HG03108 (cell line): ENCODE results near the gene ANXA3.

Experiments
- ATAC-seq: cut with Tn5 transposase; IDR thresholded peaks from one replicate; pipeline ENCODE4 v1.9.1; 2021; ENCODE audit warnings: moderate library complexity; ENCODE audit not compliant: unreplicated experiment

The ANXA3 gene

DNA sequence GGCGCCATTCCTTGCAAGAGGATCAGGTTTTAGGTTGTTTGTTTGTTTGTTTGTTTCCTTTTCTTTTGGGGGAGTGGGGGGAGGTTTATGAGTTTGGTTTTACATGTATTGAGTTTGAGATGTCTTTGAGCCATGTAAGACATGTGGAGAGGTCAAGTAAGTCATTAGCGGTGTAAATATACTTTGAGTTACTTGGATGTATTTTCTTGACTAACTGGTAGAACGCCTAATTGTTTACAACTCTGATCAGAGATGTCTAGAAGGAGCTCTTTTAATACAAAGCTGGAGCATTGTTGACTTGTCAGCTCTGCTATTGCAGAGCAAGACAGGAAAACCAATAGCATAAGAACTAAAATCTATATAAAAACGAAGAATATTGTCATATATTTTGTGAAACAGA, 57.1 kb downstream of the ANXA3 start:
- no peak for ATAC-seq

DNA sequence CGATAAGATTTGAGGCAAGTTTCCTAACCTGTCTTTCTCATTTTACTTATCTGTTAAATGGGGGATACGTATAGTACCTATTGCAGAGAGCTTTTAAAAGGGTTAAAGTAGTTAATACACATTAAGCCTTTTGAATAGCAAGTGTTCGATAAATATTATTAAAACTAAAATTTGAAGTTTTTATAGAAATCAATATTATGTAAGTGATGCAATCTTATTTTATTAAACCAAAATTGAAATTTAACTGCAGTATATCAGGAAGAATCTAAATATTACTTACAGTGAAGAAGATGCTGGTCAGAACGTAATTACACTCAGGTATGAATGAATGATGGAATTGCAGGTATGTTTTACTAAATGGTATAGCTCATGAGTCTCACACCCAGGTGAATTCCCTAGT, 58.0 kb downstream of the ANXA3 start:
- ATAC-seq: no peak

DNA sequence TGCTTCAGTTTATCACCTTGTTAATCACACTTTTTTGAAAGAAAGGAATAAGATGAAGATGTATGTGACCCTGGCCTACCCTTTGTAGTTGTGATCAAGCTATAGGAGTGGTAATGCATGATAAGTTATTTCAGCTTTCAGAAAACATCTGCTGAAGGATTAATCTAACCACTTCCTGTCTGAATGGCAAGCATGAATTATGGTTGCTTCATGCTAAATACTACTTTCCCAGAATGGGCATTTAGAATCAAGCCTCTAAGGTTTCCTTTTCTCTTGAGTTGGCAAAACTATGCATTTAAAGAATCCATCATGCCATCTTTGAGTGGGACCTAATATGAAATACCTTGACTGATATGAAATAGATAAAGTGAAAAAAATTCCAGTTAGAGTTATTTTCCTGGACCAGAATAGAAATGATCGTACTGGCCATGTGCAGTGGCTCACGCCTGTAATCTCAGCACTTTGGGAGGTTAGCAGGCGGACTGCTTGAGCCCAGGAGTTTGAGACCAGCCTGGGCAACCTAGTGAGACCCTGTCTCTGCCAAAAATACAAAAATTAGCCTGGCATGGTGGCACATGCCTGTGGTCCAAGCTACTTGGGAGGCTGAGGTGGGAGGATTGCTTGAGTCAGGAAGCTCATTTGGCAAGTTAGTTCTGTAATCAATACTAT, 59.1 kb downstream of the ANXA3 start:
- ATAC-seq: peak; percentile 30

- ATAC-seq: no peak
Observed at GRCh38 chr4:78611215-78611558, 59.6 kb downstream of the ANXA3 start.

GRCh38 chr4:78612398-78613178, 61.0 kb downstream of the ANXA3 start:
- ATAC-seq: no peak

DNA sequence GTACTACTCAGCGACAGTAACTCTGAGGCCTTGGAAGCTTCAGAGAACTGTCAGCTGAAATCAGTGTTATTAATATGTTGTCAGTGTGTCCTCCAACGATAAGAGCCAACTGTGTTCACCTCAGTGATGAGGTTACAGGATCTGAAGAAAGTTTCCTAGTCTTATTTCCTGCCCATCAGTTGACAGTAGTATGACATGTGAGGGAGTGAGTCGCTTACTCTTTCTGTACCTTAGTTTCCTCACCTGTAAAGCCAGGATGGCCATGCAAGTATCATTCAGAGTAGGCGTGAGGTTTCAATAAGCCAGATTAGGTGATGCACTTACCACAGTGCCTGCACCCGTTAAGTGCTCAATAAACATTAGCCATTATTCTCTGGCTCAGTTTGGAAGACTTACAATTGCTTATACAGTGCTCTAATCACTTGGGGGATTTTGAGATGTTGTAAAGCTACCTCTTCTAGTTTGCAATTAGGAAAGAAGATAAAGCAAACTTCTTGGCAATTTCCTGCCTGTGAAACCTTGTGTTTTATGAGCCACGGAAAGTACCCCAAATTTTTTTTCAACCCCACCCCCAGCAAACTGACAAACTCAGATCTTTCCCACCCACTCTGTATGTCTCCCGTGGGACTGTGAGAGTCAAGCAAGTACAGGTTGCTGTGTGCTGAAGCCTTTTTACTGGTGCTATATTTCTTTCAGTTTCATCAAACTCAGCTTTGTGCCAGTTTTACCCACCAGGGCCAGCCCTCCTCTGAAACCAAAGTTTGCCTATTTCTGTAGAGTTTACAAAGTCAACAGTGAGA, 62.2 kb downstream of the ANXA3 start:
- ATAC-seq: peak; percentile 72

DNA sequence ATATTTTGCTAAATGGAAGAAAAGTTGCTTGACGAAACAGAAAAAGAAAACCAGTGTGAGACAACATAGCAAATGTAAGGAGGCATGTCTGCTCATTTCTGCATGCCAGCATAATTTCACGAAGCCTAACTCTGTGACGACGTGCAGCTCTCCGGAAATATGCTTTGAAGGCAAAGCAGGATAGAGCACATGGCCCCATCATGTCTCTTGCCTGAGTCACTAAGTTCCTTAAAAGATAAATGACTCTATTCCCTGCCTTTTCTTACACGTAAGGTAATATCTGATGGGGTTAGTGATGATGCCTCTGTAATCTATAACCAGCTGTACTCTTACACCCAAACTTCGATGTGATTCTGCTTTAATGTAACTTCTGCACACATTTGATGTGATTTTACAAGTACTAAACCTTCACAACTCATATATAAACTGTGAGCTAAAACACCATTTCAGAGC, 64.5 kb downstream of the ANXA3 start:
- no peak for ATAC-seq

DNA sequence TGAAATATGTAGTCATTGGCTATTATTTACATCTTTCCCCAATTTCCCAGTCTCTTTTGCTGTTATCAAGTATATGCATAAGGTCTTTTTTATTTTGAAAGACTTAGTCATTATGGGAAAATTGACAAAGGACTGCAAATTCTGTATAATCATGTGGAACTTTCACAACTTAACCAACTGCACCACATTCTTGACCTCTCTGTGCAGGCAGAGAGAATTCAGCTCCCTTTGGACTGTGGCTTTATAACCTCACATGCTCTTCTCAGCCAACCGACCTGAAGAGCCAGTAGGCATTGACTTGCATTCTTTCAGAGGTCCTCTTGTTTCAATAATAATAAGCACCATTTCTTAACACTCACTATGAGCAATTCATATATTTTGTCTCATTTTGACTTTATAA, 66.9 kb downstream of the ANXA3 start:
- no peak for ATAC-seq

GRCh38 chr4:78621395-78621794, 69.8 kb downstream of the ANXA3 start:
- ATAC-seq: no peak

- ATAC-seq: no peak
Observed at GRCh38 chr4:78622253-78622979, 70.8 kb downstream of the ANXA3 start.

- no peak for ATAC-seq
Observed at GRCh38 chr4:78624048-78624447, 72.5 kb downstream of the ANXA3 start.

- no peak for ATAC-seq
Observed at GRCh38 chr4:78625073-78625472, 73.5 kb downstream of the ANXA3 start.

- ATAC-seq: no peak
Observed at GRCh38 chr4:78627046-78627965, 75.7 kb downstream of the ANXA3 start.

DNA sequence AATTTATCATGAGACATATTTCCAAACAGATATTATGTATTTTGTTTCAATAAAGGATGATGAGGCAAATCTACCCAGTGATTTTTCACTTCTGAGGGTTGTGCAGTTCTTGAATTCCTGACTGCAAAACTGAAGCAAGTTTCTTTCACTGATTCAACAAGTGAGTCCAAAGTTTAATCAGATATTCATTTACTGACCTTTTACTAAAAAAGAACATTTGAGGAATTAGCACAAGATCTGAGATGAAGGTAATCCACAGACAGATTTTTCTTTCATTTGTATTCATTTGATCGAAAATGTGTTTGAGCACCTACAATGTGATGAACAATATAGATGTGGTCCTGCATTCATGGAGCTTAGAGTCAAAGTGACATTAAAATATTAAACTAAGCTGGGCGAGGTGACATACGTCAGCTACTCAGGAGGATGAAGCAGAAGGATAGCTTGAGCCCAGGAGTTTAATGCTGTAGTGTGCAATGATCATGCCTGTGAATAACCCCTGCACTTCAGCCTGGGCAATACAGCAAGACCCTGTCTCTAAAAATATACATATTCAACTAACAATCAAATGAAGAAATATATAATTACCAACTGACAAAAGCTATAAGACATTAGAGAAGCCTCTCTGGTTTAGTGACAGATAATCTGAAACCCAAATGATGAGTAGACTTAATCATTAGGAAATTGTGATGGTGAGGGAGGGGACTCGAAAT, 76.6 kb downstream of the ANXA3 start:
- ATAC-seq: no peak

DNA sequence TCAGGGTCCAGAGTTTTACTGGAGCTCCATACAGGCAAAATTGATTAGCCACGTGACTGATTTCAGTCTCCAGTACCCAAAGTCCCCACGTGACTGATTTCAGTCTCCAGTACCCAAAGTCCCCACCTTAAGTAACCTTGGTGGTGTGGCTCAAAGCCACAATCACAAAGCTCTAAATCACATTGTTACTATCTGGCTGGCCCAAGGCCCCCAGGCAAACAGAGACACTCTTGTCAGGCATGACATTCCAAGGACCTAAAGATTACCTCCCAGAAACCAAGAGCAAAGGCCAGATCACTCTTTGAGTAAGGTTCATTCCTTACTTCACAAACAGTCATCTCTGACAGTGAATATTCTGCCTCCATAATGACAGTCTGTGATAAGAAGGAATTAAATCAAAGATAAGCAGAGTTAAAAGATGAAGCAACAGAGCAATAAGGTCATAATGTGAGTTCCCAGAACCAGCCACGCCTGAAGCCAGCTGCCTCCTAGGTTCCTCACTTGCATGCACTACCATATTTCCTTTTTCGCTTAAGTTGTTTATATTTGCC, 78.5 kb downstream of the ANXA3 start:
- no peak for ATAC-seq

GRCh38 chr4:78630615-78631014, 79.0 kb downstream of the ANXA3 start:
- no peak for ATAC-seq

DNA sequence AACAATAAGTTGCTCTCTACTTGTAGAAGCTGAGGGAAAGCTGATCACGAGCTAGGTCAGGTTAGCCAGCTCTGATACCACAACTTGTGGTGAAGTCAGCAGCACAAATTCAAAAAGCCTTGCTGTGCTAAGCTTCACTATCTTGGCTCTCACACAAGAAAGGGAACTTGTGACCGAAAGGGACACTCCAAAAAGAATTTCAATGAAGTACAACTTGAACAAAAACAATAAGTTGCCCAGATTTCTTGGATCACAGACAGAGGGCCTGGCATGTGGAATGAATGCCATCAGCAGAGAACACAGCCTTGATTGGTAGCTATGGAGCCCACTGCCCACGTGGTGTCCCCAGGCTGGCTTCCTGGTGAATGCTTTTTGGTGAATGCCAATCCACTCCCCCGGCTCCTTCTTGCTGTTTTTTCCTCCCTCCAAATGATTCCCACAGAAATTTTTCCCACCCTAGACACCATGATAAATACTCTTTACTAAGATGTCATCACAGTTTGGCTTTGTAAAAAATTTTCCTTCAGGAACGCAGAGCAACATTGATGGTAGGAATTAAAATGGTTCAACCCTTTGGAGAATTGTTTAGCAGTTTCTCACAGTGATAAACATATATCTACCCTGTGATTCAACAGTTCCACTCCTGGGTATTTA, 82.6 kb downstream of the ANXA3 start:
- ATAC-seq: no peak

DNA sequence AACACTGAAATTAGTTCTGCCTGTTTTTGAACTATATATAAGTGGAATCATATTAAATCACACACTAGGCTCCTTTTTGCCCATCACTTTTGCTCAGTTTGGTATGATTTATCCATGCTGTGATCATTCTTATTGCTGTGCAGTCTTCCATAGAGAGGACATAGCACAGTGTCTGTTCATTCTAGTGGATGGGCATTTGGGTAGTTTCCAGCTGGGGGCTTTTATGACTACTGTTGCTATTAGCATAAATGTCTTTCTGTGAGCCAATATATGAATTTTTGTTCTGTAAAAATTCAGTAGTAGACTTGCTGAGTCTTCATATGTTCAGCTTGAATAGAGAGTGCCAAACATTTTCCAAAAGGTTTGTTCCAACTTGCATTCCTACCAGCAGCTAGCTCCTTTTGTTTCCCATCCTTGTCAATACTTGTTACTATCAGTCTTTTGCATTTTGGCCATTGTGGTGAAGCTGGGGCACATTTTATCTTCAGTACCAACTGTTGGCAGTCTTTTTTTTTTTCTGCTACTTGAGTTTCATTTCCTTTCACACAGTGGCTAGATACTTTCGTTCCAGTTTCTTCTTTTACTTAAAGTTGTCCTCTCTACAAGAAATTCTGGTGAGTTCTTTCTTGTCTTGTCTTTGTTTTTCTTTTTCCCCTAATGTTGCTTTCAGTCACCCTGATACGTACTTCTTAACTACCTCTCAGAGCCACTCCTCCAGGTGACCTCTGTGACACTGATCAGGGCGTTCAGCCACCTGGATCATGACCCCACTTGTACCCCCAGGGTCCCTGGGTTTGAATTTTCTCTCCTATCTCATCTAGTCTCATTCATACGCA, 87.0 kb downstream of the ANXA3 start:
- ATAC-seq: peak; percentile 73
